GM21367 (cell line): ENCODE measurements around the gene ABL1.
"Not testable (repeated sequence)": the region's sequence is repeated elsewhere in the genome, so short reads cannot be mapped to it uniquely, and the experiment has no call there.

ENCODE experiments used
- ATAC-seq: cut with Tn5 transposase; IDR thresholded peaks from one replicate; pipeline ENCODE4 v1.9.1; 2021; ENCODE audit not compliant: unreplicated experiment

ABL1 gene

GRCh38 chr9:130901498-130902203 is 66.6 kb downstream of the ABL1 start:
- no peak for ATAC-seq

DNA sequence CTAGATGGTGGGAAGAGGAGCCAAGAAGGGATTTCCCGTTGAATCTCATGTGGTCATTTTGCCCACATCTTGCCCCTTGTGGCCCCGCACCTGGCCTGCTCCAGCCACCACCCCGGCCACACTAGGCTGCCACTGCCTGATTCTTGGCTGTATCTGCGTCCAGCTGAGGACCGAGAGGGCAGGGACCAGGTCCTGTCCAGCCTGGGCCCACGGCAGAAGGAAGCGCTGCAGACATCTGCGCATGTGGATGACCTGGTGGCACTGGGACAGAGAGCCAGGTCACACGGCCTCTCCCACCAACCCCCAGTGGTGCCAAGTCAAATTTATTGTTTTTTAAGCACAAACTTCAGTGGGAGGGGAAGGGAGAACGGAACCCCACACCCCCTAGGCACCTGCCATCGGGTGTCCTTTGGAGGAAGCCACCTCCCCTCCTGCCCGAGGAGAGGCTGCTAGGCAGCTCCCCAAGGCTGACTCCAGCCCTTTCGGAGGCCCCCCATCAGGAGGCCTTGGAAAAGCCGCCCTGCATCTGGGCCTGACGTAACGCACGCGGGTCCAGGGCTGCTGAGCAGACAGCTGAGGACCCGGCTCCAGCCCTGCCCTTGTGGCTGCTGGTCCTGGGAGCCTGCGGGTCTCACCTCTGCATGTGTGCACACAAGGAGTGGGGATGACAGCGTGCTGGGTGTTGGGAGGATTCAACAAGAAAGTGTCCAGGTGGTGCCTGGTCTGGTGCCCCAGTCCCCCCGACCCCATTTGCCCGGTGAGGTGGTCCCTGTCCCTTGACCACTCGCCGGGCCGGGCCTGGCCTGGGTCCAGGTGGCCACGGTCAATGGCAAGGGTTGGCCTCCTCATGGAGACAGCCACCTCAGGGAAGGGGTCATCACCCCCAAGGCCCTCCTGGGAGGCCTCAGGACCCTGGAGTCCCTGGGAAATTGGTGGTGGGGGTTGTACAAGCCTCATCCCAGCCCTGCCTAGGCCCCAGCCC is 67.4 kb downstream of the ABL1 start:
- no peak for ATAC-seq

DNA sequence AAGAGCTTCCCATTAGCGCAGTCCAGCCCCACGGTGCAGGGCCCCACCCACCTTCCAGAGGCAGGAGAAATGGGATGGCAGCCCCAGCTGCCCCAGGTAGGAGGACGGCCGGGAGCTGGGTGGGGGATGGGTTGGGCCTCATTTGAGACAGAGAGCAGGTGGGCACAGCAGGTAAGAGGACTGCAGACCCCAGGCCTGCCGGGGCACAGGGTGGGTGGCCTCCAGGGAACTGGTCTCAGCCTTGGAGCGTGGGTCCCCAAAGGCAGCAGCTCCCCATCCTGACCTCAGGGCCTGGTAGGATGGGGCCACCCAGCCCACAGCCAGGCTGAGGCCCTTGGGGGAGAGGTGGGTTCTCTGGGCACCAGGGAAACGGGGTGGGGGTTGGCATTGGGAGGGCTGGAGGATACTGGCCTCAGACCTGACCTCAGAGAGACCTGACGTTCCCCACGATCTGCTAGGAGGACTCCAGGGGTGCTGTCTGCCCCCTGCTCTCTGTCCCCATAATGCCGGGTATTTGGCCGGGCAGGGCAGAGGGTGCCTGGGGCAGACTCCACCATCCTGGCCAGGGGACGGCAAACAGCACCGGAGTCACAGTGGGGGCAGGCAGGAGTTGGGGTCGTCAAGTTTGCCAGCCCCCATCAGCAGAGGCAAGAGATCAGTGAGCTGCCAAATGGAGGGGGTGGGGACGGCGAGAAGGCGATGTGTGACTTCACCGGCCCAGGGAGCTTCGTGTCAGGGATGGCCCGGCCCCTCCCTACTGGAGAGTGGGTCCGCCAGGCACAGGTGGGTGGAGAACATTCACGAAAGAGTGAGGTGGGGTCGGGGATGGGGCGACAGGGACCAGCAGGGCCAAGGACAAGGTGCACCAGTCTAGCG is 68.4 kb downstream of the ABL1 start:
- ATAC-seq: no peak

DNA sequence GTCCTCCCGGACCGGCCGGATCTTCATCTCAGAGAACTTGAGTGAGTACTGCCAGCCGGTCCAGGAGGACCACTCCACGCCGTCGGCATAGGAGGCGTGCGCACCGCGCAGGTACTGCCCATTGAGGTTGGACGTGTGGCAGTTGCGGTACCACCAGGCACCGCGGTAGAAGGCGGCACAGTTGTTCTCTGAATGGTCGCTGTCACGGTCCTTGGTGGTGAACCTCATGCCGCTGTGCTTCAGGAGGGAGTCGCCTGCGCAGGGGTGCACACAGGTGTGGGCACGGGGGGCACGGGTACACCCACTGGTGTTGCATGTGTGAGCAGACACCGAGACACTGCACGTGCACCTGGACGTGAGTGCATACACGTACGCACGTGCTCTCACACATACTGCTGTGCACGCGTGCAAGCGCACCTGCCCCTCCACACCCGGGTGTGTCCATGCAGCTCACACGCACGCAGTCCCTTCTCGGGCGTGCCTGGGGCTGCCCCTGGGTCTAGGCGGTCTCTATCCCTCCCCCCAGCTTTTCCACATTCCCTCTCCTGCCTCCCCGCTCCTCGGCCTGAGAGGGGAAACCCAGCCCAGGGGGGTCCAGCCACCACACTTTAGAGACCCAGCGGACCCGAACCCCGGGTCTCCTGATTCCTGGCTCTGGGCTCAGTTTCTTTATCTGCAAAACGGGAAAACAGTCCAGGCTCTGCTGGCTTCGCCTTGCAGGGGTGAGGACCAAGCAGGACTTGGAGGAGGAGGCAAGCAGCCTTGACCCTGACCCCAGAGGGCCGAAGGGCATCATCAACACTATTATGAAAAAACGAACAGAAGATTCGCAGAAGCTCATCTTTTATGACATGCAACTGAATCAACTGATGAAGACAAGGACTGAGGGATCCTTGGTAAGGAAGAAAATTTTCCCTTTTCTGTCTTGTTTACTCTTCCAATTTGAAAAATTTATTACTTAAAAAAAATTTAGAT is 69.3 kb downstream of the ABL1 start:
- ATAC-seq: no peak

DNA sequence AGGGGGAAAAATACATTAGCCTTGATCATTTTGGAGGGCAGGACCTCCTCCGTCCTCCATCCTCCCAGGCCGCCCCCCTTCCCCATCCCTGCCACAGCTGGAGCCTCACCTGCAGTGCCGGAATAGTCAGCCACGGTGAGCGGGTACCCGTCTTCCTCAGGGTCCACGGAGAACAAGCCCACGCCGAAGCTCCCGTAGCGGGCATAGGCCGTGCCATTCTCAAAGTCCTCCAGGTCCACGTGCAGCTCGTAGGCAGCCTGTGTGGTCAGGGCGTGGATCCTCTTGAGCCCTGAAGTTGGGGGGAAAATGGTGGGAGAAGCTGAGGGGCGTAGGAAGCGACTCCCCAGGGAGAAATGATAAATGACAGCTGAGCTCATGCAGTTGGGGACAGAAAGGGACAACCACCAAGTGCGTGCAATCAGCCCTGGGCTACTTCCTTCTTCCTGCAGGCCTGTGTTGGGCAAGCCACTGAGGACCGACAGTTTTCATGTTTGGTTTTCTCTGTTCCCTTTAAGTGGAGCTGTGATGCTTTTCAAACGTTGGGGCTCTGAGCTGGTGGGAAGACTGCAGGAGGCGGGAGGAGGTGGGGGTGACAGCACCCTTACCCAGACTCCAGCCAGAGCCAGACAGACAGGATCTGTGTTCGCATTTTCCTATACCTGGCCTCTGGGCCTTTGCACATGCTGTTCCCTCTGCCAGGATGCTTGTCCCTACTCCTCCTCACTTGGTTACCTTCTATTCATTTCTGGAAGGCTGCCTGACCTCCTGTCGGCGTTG is 70.3 kb downstream of the ABL1 start:
- no peak for ATAC-seq

DNA sequence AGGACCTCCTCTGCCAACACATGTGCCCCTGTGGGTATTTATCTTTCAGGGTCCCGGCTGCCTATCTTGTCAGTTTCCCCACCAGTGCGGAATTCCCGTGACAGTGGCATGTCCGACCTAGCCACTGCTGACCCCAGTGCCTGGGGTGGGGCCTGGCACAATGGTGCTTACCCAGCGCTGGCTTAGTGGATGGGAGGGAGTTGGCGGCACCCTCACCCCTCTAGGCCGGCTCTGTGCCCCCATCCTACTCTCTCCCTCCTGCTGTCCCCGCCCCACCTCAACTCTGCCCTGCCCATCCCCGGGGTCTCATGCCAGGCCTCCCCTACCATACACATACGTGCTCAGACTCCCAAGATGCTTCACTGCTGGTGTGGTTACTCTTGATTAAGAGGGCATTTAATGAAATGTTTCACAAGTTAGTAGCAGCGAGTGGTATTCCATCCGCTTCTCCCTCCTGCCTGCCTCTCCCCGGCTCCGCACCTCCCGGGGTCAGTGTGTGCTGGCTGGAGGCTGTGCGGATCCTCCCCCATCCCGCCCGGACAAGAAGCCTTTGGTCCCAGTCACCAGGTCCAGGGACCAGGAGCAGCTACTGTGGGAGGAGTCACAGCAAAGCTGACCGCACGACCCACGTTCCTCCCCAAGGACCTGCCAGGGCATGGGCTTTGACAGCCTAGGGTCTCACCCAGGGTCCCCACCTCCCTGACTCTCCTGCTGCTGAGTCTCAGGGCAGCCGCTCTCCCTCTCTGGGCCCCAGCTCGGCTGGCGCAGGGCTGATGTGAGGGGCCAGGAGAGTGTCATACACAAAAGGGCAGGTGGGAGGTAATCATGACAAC is 71.1 kb downstream of the ABL1 start:
- ATAC-seq: no peak

- ATAC-seq: no peak
These were observed 71.8 kb downstream of the ABL1 start for GRCh38 chr9:130906735-130907416.

GRCh38 chr9:130908146-130908877 is 73.3 kb downstream of the ABL1 start:
- ATAC-seq: no peak

DNA sequence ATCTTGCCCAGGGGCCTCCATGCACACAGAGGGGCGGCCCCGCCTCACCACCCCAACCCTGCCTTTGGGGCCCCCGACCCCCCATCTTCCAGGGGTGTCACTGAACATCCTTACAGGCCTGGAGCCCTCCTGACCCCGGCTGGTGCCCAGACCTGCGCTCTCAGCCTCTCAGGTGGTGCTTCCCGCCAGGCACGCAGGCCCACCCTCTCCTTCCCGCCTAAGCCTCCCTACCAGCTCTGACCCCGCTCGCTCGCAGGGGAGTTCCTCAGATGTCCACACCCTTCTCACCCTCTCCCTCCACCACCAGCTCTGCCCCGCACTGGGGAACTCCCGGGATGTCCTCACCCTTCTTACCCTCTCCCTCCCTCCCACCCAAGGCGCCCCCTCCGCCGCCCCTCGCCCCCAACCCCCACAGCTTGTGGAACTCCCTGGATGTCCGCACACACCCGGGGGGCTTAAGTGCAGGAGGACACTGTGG is 73.9 kb downstream of the ABL1 start:
- no peak for ATAC-seq

- not testable (repeated sequence) for ATAC-seq
These were observed 75.0 kb downstream of the ABL1 start for GRCh38 chr9:130910041-130910440.

GRCh38 chr9:130910670-130911069 is 75.6 kb downstream of the ABL1 start:
- not testable (repeated sequence) for ATAC-seq

DNA sequence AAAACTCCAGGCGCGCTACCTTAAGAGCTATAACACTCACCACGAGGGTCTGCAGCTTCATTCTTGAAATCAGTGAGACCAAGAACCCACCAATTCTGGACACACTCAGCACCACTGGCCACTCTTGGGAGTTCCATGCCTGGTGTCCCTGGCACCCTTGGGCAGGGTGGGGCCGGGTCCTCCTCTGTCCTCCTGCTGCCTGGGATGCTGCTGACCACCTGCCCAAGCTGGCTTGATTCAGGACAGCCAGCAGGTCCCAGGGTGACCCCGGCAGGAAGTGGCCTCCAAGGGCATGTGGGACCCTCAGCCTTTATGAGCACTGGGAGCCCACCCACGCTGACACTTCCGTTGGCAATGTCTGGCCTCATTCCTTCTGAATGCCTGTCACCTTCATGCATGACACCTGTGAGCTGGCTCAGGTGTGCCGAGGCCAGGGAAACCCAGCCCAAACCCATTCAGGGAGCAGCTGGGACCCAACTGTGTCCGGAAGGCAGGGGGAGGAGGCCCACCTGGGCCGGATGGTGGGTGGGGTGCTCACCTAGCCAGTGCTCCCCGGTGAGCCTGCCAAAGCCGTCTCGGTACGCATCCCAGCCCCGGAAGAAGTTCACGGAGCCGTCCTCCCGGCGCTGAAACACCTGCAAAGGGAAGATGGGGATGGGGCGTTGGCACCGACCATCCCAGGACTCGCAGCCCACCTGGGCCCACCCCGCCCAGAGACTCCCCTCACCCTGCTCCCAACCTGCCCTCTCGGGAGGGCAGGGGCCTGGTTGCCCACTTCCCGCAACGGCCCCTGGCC is 76.4 kb downstream of the ABL1 start:
- no peak for ATAC-seq

DNA sequence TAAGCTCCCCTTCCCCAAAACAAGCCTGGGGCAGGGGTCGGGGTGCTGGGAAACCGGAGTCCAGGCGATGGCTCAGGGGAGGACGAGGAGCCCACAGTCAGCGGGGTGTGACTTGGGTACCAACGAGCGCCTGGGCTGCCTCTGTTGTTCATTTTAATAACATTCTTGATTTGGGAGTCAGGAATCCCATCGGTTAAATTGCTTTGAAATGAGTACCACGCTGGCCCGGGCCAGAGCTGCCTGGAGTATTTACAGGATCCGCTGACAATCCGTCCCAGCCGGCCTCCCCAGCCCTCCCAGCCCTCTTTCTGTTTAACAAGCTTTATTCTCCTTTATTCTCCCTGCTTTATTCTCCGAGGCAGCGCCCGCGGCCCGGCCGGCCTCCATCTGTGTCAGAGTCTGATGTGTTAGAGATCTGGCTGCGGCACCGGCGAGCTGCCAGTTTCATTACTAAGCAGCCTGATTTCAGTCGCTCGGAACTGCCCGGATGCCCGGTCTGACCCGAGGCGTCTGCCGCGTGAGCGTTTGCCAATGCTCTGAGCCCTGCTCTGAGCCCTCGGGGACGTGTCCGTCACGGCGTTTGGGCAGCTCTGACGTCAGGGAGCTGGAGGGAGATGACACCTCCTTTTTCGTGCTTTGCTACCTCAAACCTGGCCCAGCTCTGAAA is 78.0 kb downstream of the ABL1 start:
- ATAC-seq: no peak

DNA sequence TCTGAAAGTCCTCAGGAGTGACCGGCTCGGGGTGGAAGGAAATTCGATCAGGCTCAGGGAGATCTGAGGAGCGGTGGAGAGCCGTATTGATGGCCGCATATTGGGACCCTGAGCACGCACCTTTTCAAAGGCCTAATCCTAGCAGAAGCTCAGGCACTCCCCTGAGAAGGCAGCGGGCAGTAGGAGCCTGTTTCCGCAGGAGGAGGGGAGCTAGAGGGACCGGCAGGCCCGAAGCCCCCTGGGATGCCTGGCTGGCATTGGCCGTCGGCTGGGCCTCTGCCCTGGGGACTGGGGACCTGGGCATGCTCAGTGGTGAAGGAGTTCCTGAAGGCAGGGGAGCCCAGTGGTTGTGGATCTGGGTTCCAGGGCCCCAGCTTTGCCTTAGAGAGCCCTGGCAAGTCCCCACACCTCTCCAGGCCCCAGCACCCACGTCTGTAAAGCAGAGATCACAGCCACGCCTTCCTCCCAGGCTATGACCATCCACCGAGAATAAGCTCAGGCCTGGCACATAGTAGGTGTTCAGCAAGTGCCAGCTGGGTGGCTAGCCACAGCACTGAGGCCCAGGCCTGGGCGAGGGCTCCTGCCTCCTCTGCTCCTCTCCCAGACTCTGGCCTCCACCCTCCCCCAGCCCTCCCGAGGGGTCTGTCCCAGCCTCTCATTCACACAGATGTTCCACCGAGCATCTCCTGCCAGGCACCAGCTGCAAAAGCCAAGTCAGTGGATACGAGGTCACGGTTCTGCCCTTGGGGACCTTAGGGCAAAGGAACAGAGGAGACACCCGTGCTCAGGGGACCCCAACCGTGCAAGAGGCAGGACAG is 78.8 kb downstream of the ABL1 start:
- ATAC-seq: no peak
